ENCODE measurements around the gene YJU2. TPM values are rescaled to one million over a fixed set of nuclear protein-coding genes. Genes with fewer than 3 reads are reported as not detected.
"Not testable (repeated sequence)": the region's sequence is repeated elsewhere in the genome, so short reads cannot be mapped to it uniquely, and the experiment has no call there.

YJU2 gene
- total and polyA plus RNA-seq, 2 of the 8 experiments (the other 6 are each of a cell fraction or from before 2014, with no cell fraction given) = 26.8 to 27.7 TPM

DNA sequence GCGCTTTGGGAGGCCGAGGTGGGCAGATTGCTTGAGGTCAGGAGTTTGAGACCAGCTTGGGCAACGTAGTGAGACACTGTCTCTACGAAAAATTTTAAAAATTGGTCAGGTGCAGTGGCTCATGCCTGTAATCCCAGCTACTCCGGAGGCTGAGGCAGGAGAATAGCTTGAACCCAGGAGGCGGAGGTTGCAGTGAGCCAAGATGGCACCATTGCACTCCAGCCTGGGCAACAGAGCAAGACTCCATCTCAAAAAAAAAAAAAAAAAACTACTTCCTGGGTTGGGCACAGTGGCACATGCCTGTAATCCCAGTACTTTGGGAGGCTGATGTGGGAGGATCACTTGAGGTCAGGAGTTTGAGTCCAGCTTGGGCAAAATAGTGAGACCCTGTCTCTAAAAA is 15.4 kb upstream of the YJU2 start:
- H3K27me3 ChIP-seq (replicated peaks in 1 of 4; ENCODE audit: control insufficient read depth in 3 of 4, extremely low read depth in 1 of 4, insufficient read depth in 3 of 4, low read length in 3 of 4); H2AK5ac ChIP-seq (ENCODE audit: low read depth, low read length); DNase-seq (ENCODE audit: low read depth in 1 of 2, low spot score in 2 of 2); H3K79me1 ChIP-seq (ENCODE audit: low read depth, low read length); H2BK12ac ChIP-seq (ENCODE audit: low read depth, low read length); H3K9ac ChIP-seq (replicated peaks in 1 of 4; ENCODE audit: extremely low read depth in 1 of 4, low read depth in 3 of 4, low read length in 3 of 4); FAIRE-seq; H3K4me1 ChIP-seq (replicated peaks in 1 of 4; ENCODE audit: control insufficient read depth in 3 of 4, insufficient read depth in 4 of 4, low read length in 3 of 4); H4K8ac ChIP-seq (ENCODE audit: extremely low read depth, insufficient read depth, low read length); H2BK20ac ChIP-seq (ENCODE audit: low read length); H3K23me2 ChIP-seq (ENCODE audit: low read depth, low read length); H3K18ac ChIP-seq (ENCODE audit: extremely low read depth, low read length); H3K4me2 ChIP-seq (ENCODE audit: insufficient read depth in 1 of 2, low read depth in 2 of 2, low read length in 2 of 2); H4K20me1 ChIP-seq (replicated peaks in 1 of 2; ENCODE audit: control insufficient read depth in 1 of 2, insufficient read depth in 2 of 2, low read length in 2 of 2); H2BK15ac ChIP-seq (ENCODE audit: low read length); H3K14ac ChIP-seq (ENCODE audit: insufficient read length); H2AFZ ChIP-seq (ENCODE audit: low read length); H4K5ac ChIP-seq (ENCODE audit: insufficient read length, low read depth, low read length); H3K27ac ChIP-seq (ENCODE audit: low read depth, low read length); H4K91ac ChIP-seq (replicated peaks; ENCODE audit: insufficient read length, low read length); H3K9me3 ChIP-seq (ENCODE audit: insufficient read depth in 2 of 2, low read depth in 1 of 2, low read length in 1 of 2); H3K79me2 ChIP-seq (ENCODE audit: control insufficient read depth in 1 of 2, insufficient read depth in 2 of 2, low read length in 2 of 2); H3K36me3 ChIP-seq (ENCODE audit: control insufficient read depth in 2 of 4, insufficient read depth in 4 of 4, low read length in 3 of 4); H2BK5ac ChIP-seq (ENCODE audit: low read depth, low read length); H3K23ac ChIP-seq (ENCODE audit: insufficient read length); H3K56ac ChIP-seq (replicated peaks; ENCODE audit: insufficient read length, low read depth, low read length); H2BK120ac ChIP-seq (replicated peaks; ENCODE audit: low read depth, low read length); H3K4ac ChIP-seq (replicated peaks; ENCODE audit: insufficient read length, low read depth, low read length); H3K4me3 ChIP-seq (ENCODE audit: extremely low read depth in 1 of 4, insufficient read depth in 2 of 4, low read depth in 3 of 4, low read length in 4 of 4): not testable (repeated sequence)
- CTCF ChIA-PET (ENCODE audit: partially characterized antibody) = interaction anchor here (0.7 to 4.4 kb wide), 5 partner anchors 9 to 123 kb away, joined by 3 to 25 read pairs (median 12); no protein-coding TSS in a partner anchor
- POLR2A ChIA-PET (ENCODE audit: partially characterized antibody) = interaction anchor here (0.6 to 0.9 kb wide), 3 partner anchors 15 to 94 kb away, joined by 3 to 5 read pairs (median 3); partner anchors contain the start of gene YJU2
- WGBS, 2 experiments (ENCODE audit: extremely low coverage in 1 of 2, insufficient coverage in 1 of 2, insufficient read length in 1 of 2, insufficient replicate concordance in 2 of 2, low coverage in 1 of 2, low lambda C conversion rate in 2 of 2, missing lambda C conversion rate in 1 of 2) = 94% methylated on average over 6 of the region's 6 CpGs; no CpG with 5 or more reads in 1 of the 2 experiments

DNA sequence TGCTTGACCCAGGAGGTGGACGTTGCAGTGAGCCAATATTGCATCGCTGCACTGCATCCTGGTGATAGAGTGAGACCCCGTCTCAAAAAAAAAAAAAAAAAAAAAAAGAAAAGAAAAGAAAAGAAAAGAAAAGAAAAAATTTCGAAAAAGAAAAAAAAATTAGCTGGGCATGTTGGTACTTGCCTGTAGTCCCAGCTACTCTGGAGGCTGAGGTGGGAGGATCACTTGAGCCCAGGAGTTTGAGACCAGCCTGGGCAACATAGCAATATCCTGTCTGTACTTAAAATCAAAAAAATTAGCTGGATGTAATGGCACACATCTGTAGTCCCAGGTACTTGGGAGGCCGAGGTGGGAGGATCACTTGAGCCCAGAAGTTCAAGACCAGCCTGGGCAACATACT is 14.7 kb upstream of the YJU2 start:
- not testable (repeated sequence) for H3K36me3 ChIP-seq (ENCODE audit: control insufficient read depth in 2 of 4, insufficient read depth in 4 of 4, low read length in 3 of 4); H2AK5ac ChIP-seq (ENCODE audit: low read depth, low read length); H4K5ac ChIP-seq (ENCODE audit: insufficient read length, low read depth, low read length); H3K23ac ChIP-seq (ENCODE audit: insufficient read length); H3K56ac ChIP-seq (replicated peaks; ENCODE audit: insufficient read length, low read depth, low read length); H3K9me3 ChIP-seq (ENCODE audit: insufficient read depth in 2 of 2, low read depth in 1 of 2, low read length in 1 of 2); H3K4me2 ChIP-seq (ENCODE audit: insufficient read depth in 1 of 2, low read depth in 2 of 2, low read length in 2 of 2); H3K4me1 ChIP-seq (replicated peaks in 1 of 4; ENCODE audit: control insufficient read depth in 3 of 4, insufficient read depth in 4 of 4, low read length in 3 of 4); FAIRE-seq; H3K18ac ChIP-seq (ENCODE audit: extremely low read depth, low read length); H3K9ac ChIP-seq (replicated peaks in 1 of 4; ENCODE audit: extremely low read depth in 1 of 4, low read depth in 3 of 4, low read length in 3 of 4); H3K79me1 ChIP-seq (ENCODE audit: low read depth, low read length); H2BK15ac ChIP-seq (ENCODE audit: low read length); H4K20me1 ChIP-seq (replicated peaks in 1 of 2; ENCODE audit: control insufficient read depth in 1 of 2, insufficient read depth in 2 of 2, low read length in 2 of 2); H4K91ac ChIP-seq (replicated peaks; ENCODE audit: insufficient read length, low read length); H3K4me3 ChIP-seq (ENCODE audit: extremely low read depth in 1 of 4, insufficient read depth in 2 of 4, low read depth in 3 of 4, low read length in 4 of 4); H2BK5ac ChIP-seq (ENCODE audit: low read depth, low read length); H2BK12ac ChIP-seq (ENCODE audit: low read depth, low read length); H2AFZ ChIP-seq (ENCODE audit: low read length); H4K8ac ChIP-seq (ENCODE audit: extremely low read depth, insufficient read depth, low read length); H2BK20ac ChIP-seq (ENCODE audit: low read length); H3K14ac ChIP-seq (ENCODE audit: insufficient read length); H3K79me2 ChIP-seq (ENCODE audit: control insufficient read depth in 1 of 2, insufficient read depth in 2 of 2, low read length in 2 of 2); H3K23me2 ChIP-seq (ENCODE audit: low read depth, low read length); H3K27ac ChIP-seq (ENCODE audit: low read depth, low read length); H3K4ac ChIP-seq (replicated peaks; ENCODE audit: insufficient read length, low read depth, low read length); DNase-seq (ENCODE audit: low read depth in 1 of 2, low spot score in 2 of 2); H2BK120ac ChIP-seq (replicated peaks; ENCODE audit: low read depth, low read length); H3K27me3 ChIP-seq (replicated peaks in 1 of 4; ENCODE audit: control insufficient read depth in 3 of 4, extremely low read depth in 1 of 4, insufficient read depth in 3 of 4, low read length in 3 of 4)
- 80 to 100% methylated on average over 1 to 3 of the region's 5 CpGs for WGBS, 2 experiments (ENCODE audit: extremely low coverage in 1 of 2, insufficient coverage in 1 of 2, insufficient read length in 1 of 2, insufficient replicate concordance in 2 of 2, low coverage in 1 of 2, low lambda C conversion rate in 2 of 2, missing lambda C conversion rate in 1 of 2)
- POLR2A ChIA-PET (ENCODE audit: partially characterized antibody) = interaction anchor here (0.6 to 1.9 kb wide), 5 partner anchors 15 to 247 kb away, joined by 3 to 8 read pairs (median 5); partner anchors contain the start of genes EEF2 and YJU2
- CTCF ChIA-PET (ENCODE audit: partially characterized antibody) = interaction anchor here (0.6 to 4.4 kb wide), 12 partner anchors 10 to 292 kb away, joined by 3 to 25 read pairs (median 4); no protein-coding TSS in a partner anchor
